CD4-positive, alpha-beta T cell treated with Interleukin-12 subunit alpha and Interleukin-12 subunit beta, for 1 hour (primary cell): Measurements from ENCODE around the gene RIMKLA.

Source experiments
- DNase-seq: peaks from one replicate; pipeline ENCODE4 v3.0.0-alpha.2; 2020

Gene RIMKLA, protein sequence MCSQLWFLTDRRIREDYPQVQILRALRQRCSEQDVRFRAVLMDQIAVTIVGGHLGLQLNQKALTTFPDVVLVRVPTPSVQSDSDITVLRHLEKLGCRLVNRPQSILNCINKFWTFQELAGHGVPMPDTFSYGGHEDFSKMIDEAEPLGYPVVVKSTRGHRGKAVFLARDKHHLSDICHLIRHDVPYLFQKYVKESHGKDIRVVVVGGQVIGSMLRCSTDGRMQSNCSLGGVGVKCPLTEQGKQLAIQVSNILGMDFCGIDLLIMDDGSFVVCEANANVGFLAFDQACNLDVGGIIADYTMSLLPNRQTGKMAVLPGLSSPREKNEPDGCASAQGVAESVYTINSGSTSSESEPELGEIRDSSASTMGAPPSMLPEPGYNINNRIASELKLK

DNA sequence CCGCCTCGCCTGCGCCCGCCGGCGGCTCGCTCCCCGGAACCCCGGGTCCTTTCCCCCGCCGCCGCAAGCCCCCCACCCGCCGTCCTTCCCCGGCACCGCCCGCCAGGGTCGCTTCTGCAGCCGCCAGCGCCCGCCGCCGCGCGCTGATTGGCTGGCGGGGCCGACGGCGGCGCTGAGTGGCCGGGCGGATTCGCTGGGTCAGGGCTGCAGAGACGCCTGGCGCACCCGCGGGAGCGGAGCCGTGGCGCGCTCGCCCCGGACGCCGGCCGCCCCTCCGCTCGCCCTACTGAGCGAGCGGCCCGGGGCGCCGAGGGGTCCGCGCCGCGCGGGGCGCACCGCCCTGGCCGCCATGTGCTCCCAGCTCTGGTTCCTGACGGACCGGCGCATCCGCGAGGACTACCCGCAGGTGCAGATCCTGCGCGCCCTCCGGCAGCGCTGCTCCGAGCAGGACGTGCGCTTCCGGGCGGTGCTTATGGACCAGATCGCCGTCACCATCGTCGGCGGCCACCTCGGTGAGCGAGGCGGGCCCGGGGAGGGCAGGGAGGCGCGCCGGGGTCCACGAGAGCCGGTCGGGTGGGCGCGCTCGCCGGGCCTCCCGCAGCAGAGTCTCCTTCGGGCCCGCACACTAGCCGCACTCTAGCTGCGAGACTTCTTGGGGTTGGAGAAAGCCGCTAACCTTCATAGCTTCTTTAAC, at the start of gene RIMKLA:
Gene RIMKLA, plus strand, starts transcription at position 207 of the 694 bp plus-strand sequence. Its CDS starts 143 bp downstream, at position 350.
- peak; percentile 35 for DNase-seq

- DNase-seq: no peak
These were observed 47.7 kb upstream of the RIMKLA start for GRCh38 chr1:42332877-42333276.

DNA sequence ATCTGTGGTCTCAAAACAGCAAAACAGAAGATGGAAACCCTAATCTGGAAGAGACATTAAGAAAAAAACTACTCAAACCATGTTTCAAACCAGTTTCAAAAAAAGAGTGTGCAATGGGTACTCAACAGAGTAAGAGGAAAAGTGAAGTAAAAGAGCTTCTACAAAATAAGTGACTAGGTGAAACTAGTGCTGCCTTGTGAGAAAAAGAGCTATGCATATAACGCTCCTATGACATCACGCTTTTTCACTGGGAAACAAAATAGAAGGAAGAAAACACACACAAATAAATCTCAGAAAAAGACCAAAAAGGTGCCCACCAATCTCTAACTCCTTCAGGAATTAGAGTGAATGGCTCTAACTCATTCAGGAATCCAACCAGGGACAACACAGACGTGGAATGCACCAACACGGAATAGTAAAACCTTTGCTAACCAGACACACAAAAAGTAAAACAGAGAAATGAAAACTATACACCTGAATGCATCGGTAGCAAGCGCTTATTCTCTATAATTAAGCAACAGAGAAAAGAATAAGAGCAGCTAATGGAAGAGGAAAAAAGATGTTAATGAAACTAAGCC, 46.8 kb upstream of the RIMKLA start:
- no peak for DNase-seq

DNA sequence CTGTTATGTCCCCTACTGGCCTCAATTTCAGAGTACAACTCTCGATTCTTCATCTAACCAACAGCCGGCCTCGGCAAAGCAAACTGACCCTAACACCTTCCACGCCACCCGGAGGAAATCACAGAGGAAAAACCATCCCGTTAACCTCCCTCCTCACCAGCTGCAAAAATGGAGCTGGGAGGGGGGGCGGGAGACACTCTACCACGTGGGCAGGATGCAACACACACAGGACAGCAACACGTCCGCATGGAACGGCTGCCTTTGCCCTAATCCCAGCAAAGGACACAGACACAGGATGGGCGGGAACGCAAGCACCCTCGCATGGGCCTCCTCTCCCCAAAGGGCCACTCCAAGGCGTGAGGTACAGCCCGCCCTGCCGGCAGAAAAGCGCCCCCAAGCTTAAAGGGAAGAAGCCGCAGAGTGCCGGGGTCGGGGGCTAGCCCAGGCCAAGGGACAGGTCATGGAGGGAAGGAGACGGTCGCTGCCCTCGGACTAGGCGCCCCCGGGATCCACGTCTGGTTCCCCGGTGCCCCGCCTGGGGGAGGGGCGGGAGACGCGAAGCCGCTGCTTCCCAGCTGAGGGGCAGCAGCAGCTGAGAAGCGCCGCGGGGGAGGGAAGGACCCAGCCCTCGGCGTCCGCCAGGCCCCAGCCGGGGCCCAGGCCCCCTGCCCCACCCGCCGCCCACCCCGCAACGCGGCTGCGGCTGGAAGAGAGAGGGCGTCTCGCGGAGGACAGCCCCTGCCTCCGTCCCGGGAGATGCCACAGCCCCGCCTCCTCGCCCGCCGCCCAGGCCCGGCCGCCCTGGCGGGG, 46.1 kb upstream of the RIMKLA start:
- DNase-seq: peak; percentile 15

DNA sequence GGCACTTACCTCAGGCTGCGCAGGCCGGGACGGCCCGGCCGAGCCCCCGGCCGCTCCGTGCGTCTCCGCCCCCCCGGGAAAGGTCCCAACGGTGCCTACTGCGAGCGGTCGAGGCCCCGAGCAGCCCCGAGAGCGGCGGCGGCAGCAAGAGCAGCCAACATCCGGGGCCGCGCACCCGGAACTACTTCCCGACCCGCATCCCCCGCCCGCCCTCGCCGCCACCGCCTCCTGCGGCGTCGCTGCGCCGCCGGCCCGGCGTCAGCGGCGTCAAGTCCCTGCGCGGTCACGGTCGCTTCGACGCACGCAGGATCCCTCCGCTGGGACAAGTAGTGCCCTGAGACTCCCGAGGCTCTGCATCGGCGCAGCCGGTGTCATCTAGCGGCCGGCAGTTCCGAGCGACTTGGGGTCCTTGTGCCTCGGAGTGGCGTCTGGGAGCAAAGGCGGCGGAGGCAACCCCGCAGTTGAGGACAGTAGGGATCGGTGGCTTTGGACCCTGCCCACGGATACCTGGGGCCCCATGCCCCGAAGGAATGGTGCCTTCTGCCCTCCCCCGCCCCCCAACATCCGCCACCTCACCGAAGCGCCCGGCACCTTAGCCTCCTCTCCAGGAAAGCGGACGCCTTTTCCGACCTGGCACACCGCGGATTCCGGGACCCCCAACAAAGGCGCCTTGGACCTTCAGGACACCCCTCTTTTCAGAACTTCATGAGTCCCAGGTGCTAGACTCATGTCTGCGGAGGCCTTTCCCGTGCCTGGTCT, 45.4 kb upstream of the RIMKLA start, which contains the start of gene FOXJ3:
Gene FOXJ3, minus strand, starts transcription at position 186 of the 759 bp plus-strand sequence. CDS start 24,142 bp downstream, outside the sequence.
- peak; percentile 93 for DNase-seq

DNA sequence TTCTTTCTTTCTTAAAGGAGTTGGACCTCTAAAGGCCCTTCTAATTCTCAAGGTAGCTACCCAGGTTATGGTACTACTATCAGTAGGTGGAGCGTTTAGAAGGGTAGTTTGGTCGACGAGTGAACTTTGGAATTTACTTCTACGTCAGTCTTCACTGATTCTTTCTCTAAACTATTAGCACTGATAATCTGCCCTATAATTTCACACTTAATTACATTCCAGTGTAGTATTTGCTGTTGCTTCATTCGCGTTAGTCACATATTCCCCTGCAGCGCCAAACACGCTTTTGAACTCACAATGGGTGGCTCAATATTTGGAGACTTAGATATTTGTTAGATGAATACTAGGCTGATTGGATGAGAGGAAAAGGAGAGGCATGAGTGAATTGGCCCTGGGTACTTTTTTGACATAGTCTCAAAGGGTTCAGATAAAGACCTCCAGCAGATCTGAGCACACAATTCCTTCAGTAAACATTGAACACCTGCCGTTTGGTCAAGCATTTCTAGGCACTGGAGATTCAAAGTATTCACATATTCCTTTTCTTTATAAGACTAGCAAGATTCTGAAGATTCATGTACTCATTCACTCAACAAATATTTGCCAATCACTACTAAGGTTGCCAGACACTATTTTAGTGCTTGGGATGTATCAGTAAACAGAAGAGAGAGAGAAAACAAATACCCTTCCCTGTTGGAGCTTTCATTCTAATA, 44.6 kb upstream of the RIMKLA start:
- no peak for DNase-seq

DNA sequence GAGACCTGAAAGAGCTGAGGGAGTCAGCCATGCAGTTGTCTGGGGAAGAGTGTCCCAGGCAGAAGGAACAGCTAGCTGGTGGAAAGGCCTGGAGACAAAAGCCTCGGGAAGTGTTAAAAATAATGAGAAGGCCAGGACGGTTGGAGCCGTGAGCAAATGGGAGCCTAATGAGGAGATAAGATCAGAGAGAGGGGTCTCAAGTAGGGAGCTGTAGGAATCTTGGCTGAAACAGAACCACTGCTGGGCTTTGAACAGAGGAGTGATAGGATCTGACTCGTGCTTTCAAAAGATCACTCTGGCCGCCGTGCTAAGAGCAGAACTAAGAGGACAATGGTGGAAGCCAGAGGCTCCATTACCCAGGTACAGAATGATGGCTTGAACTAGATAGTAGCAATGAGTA, 43.6 kb upstream of the RIMKLA start:
- no peak for DNase-seq

GRCh38 chr1:42340093-42340492, 40.5 kb upstream of the RIMKLA start:
- DNase-seq: no peak

DNA sequence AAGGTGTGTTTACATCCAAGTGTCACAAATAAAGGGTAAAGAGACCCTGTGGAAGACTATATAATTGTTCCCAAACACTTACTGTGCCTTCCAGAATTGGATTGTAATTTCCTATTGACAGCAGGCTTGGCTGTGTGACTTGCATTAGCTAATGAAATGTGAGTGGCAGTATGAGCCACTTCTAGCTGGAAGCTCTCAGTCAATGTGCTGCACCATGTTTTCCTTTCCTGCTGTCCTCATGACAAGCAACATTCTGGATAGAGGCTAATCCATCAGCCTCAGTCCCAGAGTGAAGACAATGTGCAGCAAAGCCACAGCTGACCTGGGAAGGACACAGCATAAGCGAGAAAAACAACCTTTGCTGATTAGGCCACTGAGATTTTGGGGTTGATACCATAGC, 39.7 kb upstream of the RIMKLA start:
- no peak for DNase-seq

DNA sequence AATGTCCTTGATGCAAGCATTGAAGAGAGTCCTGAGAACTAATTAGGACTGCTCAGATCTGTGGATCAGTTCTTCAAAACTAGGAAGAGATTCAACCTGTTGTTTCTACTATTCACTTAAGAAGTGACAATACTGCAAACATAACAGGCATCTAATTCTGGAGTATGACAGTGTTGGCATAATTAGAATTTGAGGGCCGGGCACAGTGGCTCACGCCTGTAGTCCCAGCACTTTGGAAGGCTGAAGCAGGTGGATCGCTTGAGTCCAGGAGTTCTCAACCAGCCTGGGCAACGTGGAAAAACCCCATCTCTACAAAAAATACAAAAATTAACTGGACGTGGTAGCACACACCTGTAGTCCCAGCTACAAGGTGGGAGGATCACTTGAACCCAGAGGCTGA, 37.5 kb upstream of the RIMKLA start:
- no peak for DNase-seq

DNA sequence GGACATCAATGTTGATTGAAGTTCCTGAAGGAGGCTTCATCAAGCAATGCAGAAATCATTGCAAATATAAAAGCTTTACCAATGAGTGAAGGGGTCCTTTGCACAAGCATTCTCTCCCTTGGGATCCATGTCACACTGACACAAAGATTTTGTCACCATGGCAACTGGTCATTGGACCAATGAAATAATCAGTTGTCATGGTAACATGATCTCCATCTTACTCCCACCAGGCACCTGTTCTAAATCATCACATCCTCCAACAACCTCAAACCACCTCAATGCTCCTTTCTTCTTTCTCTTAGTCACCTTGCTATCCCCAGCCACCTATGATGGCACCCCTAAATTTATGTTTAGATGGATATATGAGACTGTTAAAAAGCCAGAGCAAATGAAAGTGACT, 32.1 kb upstream of the RIMKLA start:
- no peak for DNase-seq

DNA sequence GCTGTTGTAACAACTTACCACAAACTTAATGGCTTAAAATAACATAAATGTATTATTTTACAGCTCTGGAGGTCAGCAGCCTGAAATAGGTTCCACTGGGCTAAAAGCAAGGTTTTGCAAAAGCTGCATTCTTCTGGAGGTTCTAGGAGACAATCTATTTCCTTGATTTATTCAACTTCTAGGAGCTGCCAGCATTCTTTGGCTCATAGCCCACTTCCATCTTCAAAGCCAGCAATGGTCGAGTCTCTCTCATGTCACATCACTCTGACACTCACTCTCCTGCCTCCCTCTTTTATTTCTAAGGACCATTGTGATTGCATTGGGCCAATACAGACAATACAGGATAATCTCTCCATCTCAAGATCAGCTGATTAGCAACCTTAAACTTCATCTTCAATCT, 30.5 kb upstream of the RIMKLA start:
- DNase-seq: no peak

GRCh38 chr1:42358791-42359190, 21.8 kb upstream of the RIMKLA start:
- no peak for DNase-seq

DNA sequence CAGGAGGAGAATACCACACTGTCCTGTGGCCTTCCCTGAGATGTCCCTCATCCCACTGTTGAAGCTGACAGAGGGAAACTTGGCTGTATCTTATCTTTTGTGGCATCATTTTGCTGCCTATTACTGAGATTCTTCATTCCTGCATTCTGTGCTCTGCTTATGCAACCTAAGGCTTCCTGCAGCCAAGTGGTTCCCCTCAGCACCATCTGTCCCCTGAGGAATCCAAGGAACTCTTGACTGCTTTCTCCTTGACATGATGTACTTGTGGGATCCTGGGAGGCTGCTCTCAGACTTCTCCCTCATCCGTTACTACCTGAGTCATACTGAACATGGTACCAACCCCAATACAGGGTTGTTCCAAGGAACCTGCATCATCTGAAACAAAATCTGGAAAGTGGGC, 21.1 kb upstream of the RIMKLA start:
- no peak for DNase-seq

DNA sequence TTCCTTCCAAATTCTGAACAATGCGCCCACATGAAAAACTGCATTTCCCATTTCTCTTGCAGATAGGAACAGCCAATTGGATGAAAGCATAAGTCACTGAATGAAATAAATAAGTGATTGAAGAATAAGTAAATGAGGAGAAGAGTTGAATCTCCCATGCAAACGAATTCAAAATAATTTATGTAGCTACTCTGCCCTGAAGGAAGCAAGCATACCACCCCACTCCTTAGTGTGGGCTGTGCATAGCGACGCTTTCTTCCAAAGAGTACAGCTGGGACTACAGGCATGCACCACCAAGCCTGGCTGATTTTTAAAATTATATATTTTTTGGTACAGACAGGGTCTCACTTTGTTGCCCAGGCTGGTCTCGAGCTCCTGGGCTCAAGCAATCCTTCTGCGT, 16.5 kb upstream of the RIMKLA start:
- DNase-seq: no peak

GRCh38 chr1:42364542-42364941, 16.1 kb upstream of the RIMKLA start:
- no peak for DNase-seq

- no peak for DNase-seq
These were observed 15.5 kb upstream of the RIMKLA start for GRCh38 chr1:42365118-42365517.

DNA sequence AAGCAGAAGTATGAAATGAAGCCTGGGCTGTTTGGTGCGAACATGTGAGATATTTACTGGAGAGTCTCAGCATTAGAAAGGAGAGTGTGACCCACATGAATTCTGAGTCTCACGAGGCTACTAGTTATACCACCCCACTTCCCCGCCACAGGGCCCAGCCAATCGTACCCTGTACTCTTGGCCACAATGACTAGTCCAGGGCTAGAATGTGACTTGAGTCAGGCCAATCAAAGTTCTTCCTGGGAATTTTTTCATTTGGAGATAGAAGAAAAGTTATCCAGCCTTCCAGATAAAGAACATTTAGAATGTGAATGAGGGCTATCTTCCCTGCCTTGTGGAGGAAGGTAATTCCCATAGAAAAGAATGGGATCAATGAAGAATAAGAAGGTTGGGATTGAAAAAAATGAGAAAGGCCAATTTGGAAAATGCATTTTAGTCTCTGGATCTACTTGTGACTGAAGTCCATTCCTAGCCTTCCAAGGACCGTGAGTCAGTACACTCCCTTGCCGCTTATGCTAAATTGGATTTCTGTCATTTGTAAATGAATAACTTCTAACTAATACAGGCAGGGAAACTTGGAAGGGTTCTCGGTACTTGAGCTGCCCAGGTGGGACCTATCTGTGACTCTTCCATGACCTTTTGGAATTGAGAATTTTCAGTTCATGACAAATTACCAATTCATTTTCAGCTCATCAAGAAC, 12.3 kb upstream of the RIMKLA start:
- no peak for DNase-seq

GRCh38 chr1:42369471-42369870, 11.1 kb upstream of the RIMKLA start:
- no peak for DNase-seq

GRCh38 chr1:42370876-42371549, 9.6 kb upstream of the RIMKLA start:
- DNase-seq: no peak
